PFSK-1 (cell line): ENCODE results near the gene HMCN2.

Experiments used
- FOXP2 ChIP-seq: optimal IDR thresholded peaks from 2 replicates; pipeline ENCODE3; 2011; ENCODE audit warnings: borderline replicate concordance, control low read depth, inconsistent platforms; ENCODE audit not compliant: insufficient read depth; ENCODE audit errors: extremely low read length, extremely low read depth
- POLR2AphosphoS5 ChIP-seq: IDR thresholded peaks from 2 replicates; pipeline ENCODE4 v1.6.1; 2012; ENCODE audit warnings: low read depth, mild to moderate bottlenecking, control low read depth, low read length, moderate library complexity
- REST ChIP-seq, 2 experiments: IDR thresholded peaks; 2 replicates each; pipeline versions ENCODE4 v1.6.1 to v1.8.0; 2011 to 2012; ENCODE audit warnings: low read depth in 2 of 2, low read length in 2 of 2, control low read depth in 1 of 2, inconsistent platforms in 1 of 2, mild to moderate bottlenecking in 1 of 2, moderate library complexity in 1 of 2; ENCODE audit not compliant: insufficient read depth in 1 of 2
- TAF1 ChIP-seq: IDR thresholded peaks from 2 replicates; pipeline ENCODE4 v1.6.1; 2012; ENCODE audit warnings: low read length, control low read depth, borderline replicate concordance; ENCODE audit not compliant: insufficient read depth

GRCh38 chr9:130234340-130235260 lies 31.0 kb upstream of the HMCN2 start:
- TF ChIP-seq POLR2AphosphoS5 (no peak), TAF1 (no peak), REST (IDR thresholded peaks at IDR 0.05; ENCODE audit: insufficient read depth in 1 of 2, low read depth in 2 of 2, low read length in 2 of 2) (no peak), FOXP2 (no peak)
